ENCODE results near the gene AADACL4.
"Not testable (repeated sequence)": the region's sequence is repeated elsewhere in the genome, so short reads cannot be mapped to it uniquely, and the experiment has no call there.

The AADACL4 gene

GRCh38 chr1:12709696-12710095 lies 65.8 kb downstream of the AADACL4 start:
- H3K27ac Mint-ChIP-seq, result no peak overlapping the region
- no peaks in the 10 kb centered on the region for H3K9me3 Mint-ChIP-seq
- intact Hi-C loops (cut with micrococcal nuclease), result no loop called here
- H3K4me1 Mint-ChIP-seq (ENCODE audit: low read depth), result no peaks in the 10 kb centered on the region
- peaks cover 10% of the 10 kb centered on the region for H3K27me3 Mint-ChIP-seq
- H3K36me3 Mint-ChIP-seq (ENCODE audit: low read depth), result no peaks in the 10 kb centered on the region
- no peak overlapping the region for H3K4me3 Mint-ChIP-seq

- Mint-ChIP-seq H3K9me3 (no peaks in the 10 kb centered on the region), H3K4me3 (no peak overlapping the region), H3K27me3 (peaks cover 10% of the 10 kb centered on the region), H3K4me1 (ENCODE audit: low read depth) (no peaks in the 10 kb centered on the region), H3K36me3 (ENCODE audit: low read depth) (no peaks in the 10 kb centered on the region), H3K27ac (no peak overlapping the region)
- intact Hi-C loops (cut with micrococcal nuclease), result no loop called here
These were observed 67.7 kb downstream of the AADACL4 start for GRCh38 chr1:12711536-12711935.

- Mint-ChIP-seq H3K36me3 (ENCODE audit: low read depth) (no peaks in the 10 kb centered on the region), H3K27me3 (peaks cover 10% of the 10 kb centered on the region), H3K9me3 (no peaks in the 10 kb centered on the region), H3K27ac (no peak overlapping the region), H3K4me3 (no peak overlapping the region), H3K4me1 (ENCODE audit: low read depth) (no peaks in the 10 kb centered on the region)
- intact Hi-C loops (cut with micrococcal nuclease), result no loop called here
These were observed 68.2 kb downstream of the AADACL4 start for GRCh38 chr1:12712076-12712475.

- H3K4me3 Mint-ChIP-seq, result no peak overlapping the region
- intact Hi-C loops (cut with micrococcal nuclease), result no loop called here
- no peak overlapping the region for H3K27ac Mint-ChIP-seq
- no peaks in the 10 kb centered on the region for H3K36me3 Mint-ChIP-seq (ENCODE audit: low read depth)
- no peaks in the 10 kb centered on the region for H3K4me1 Mint-ChIP-seq (ENCODE audit: low read depth)
- peaks cover 9% of the 10 kb centered on the region for H3K27me3 Mint-ChIP-seq
- H3K9me3 Mint-ChIP-seq, result no peaks in the 10 kb centered on the region
These were observed 69.0 kb downstream of the AADACL4 start for GRCh38 chr1:12712929-12713328.

- H3K36me3 Mint-ChIP-seq (ENCODE audit: low read depth); H3K27me3 Mint-ChIP-seq; H3K27ac Mint-ChIP-seq; intact Hi-C loops (cut with micrococcal nuclease); H3K9me3 Mint-ChIP-seq; H3K4me3 Mint-ChIP-seq; H3K4me1 Mint-ChIP-seq (ENCODE audit: low read depth): not testable (repeated sequence)
These were observed 69.8 kb downstream of the AADACL4 start for GRCh38 chr1:12713651-12714050.

GRCh38 chr1:12714710-12715475 lies 71.0 kb downstream of the AADACL4 start:
- H3K9me3 Mint-ChIP-seq, result no peaks in the 10 kb centered on the region
- H3K4me3 Mint-ChIP-seq, result no peak overlapping the region
- no peak overlapping the region for H3K27ac Mint-ChIP-seq
- no peaks in the 10 kb centered on the region for H3K4me1 Mint-ChIP-seq (ENCODE audit: low read depth)
- H3K36me3 Mint-ChIP-seq (ENCODE audit: low read depth), result no peaks in the 10 kb centered on the region
- intact Hi-C loops (cut with micrococcal nuclease), result no loop called here
- H3K27me3 Mint-ChIP-seq, result peaks cover 11% of the 10 kb centered on the region

GRCh38 chr1:12715896-12716437 lies 72.1 kb downstream of the AADACL4 start, which contains the start of gene AADACL3:
Gene AADACL3 (plus strand): TSS chr1:12716110. CDS start chr1:12716177, 67 bp downstream.
- Mint-ChIP-seq H3K4me1 (ENCODE audit: low read depth) (no peaks in the 10 kb centered on the region), H3K27me3 (peaks cover 12% of the 10 kb centered on the region), H3K4me3 (no peak within 1 kb of the TSS), H3K27ac (no peak within 1 kb of the TSS), H3K36me3 (ENCODE audit: low read depth) (no peaks in the 10 kb centered on the region), H3K9me3 (no peaks in the 10 kb centered on the region)
- intact Hi-C loops (cut with micrococcal nuclease), result no loop called here

All from dendritic cell treated with granulocyte-macrophage colony-stimulating factor and Interleukin-4, amounts not matched to agents 40 ng/mL and 50 ng/mL, for 4 days (primary cell).